ENCODE data around the gene RPUSD3.

The RPUSD3 gene

DNA sequence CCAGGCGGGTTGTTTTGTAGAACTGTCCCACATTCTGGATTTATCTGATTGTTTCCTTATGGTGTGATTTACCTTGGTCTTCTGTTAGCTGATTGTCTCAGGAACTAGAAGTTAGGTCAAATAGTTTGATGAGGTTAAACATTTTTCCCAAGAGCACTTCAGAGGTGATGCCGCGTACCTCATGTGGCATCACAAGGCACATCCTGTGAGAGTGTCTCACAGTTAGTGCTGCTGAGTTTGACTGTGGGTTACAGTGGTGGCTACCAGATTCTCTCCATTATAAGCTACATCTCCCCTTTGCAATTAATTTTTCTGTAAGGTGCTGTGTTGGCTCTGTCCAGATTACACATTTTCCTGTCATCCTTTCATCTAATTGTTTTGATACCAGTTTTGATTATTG lies 12.6 kb downstream of the RPUSD3 start:
- no peak for DNase-seq (ENCODE audit: low spot score)

DNA sequence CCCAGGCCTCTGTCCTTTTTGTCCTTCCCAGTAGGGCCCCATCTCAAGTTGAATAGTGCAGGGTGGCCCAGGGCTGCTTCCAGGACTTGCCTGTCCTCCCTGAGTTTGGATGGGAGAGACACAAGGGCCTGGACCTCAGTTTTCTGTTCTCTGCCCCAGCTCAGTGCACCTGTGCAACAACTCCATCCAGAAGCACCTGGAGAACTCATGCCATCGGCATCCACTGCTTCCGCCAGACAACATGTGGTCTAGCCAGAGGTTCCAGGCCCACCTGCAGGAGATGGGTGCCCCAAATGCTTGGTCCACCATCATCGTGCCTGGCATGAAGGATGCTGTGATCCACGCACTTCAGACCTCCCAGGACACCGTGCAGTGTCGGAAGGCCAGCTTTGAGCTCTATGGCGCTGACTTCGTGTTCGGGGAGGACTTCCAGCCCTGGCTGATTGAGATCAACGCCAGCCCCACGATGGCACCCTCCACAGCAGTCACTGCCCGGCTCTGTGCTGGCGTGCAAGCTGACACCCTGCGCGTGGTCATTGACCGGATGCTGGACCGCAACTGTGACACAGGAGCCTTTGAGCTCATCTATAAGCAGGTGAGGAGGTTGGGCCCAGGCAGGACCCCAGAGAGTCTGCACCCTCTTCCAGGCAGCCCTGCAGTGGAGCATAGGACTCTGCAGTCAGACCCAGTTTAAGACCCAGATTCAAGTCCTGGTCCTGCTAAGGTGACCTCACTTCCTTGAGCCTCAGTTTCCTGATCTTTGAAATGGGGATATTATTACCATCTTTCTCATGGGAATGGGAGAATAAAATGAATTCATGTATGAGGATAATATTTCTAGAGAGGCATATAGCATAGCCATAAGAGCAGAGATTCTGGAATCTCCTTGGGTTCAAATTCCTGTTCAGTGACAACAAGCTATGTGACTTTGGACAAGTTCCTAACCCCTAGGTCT lies 14.7 kb downstream of the RPUSD3 start:
- no peak for DNase-seq (ENCODE audit: low spot score)

DNA sequence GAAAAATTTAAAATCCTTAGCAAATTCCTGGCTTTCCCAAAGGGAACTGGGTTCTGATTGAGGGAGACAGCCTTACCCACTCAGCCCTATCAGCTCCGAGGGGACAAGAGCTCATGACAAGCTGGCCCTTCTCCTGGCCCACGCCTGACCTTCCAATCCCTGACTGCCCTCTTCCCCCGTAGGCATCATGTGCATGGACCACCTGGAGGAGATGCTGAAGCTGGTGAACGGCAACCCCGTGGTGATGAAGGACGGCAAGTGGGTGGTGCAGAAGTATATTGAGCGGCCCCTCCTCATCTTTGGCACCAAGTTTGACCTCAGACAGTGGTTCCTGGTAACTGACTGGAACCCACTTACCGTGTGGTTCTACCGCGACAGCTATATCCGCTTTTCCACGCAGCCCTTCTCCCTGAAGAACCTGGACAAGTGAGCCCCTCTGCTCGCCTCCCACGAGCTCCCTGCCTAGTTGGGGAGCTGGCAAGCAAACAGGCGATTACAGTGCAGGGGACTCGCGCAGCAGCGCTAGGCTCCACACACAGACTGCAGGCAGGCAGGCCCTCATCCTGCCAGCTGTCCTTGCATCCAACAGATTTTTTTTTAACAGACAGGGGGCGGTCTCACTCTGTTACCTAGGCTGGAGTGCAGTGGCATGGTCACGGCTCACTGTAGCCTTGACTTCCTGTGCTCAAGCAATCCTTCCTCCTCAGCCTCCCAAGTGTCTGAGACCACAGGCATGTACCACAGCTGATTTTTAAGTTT lies 16.8 kb downstream of the RPUSD3 start:
- DNase-seq (ENCODE audit: low spot score): peak; percentile 30

DNA sequence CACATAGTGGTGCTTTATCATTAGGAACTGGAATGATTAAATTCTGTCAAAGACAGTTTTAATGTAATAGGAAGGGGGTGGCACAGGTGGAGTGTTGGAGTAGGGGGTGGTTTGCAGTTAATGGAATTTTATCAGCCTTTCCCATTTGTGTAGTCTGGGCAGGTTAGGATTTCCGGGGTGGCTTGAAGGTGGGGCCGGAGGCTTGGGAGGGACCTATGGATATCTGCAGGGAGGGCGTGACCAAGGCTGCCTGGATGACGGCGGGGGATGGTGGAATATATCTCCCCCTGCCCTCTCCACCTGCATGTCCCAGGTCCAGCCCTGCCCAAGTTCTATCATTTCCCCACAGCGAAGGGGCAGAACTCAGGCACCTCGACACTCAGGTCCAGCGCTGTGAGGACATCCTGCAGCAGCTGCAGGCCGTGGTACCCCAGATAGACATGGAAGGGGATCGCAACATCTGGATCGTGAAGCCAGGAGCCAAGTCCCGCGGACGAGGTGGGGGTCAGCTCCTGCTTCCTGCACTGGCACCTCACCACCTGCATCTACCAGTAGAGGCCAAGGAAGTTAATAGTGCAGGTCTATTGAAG lies 18.3 kb downstream of the RPUSD3 start:
- DNase-seq (ENCODE audit: low spot score): no peak

DNA sequence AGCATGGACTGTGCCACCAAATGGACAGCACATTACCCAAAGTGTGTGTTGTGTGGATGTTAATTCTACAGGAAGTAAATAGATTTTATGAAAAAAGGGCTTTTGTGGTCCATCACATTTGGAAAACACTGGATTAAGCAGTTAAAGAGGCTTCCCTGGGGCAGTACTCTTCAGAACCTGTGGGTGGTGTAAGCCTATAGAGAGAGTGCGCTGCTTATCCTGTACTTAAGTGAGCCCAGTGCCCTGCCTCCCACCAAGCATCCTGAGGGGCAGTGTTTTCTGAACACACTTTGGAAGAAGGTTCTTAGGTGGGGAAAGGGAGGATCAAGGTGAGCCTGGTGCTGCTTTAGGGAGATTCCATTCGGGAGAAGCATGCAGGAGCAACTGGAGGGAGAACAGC lies 22.9 kb downstream of the RPUSD3 start:
- DNase-seq (ENCODE audit: low spot score): no peak

DNA sequence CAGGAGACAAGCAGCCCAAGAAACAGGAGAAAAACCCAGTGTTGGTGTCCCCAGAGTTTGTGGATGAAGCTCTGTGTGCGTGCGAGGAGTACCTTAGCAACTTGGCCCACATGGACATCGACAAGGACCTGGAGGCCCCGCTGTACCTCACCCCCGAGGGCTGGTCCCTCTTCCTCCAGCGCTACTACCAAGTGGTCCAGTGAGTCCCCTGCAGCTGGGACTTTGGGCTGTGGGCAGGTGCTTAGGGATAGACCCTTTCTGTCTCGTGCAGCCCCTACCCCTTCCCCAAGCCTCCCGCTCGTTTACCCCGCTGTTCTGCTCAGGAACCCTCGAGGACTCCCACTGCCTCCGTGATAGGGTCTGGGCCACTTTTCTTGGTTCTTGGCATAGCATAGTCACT lies 23.3 kb downstream of the RPUSD3 start:
- no peak for DNase-seq (ENCODE audit: low spot score)

DNA sequence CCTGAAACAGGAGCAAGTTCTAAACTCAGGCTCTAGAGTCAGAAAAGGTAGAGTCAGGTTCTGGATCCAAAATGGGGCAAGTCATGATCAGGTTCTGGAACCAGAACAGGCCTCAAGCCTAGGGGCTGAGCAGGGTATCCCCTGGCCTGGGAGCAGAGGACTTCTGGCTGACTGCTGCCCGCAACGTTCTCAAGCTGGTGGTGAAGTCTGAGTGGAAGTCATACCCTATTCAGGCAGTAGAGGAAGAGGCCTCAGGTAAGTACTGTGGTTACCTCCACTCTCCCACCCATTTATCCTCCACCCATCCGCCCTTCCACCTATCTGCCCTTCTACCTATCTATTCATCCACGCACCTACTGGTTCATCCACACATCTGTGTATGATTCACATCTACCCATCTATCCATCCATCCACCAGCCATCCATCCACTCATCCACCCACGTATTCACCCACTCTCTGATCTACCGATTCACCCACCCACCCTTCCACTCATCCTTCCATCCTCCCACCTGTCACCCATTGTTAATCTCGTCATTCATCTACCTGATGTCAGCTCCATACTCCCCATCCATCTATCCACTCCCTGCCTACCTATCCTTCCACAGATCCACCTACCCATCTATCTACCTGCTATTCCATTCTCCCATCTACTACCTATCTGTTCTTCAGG lies 25.0 kb downstream of the RPUSD3 start:
- DNase-seq (ENCODE audit: low spot score): no peak

DNA sequence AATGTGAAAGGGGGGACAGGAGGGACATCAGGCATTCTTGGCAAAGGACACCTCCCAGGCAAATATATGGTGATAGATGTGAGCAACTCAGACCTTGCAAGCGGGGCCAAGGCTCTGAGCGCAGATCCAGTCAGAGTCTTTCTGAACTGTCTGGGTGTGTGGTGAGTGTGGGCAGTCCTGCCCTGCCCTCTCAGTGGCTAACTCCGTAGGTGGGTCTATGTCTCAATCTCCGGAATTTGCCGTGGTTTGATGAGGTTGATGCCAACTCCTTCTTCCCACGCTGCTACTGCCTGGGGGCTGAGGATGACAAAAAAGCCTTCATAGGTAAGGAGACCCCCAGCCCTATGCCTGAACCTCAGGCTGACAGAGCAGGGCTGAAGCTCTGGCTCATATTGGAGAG lies 26.4 kb downstream of the RPUSD3 start:
- DNase-seq (ENCODE audit: low spot score): no peak

DNA sequence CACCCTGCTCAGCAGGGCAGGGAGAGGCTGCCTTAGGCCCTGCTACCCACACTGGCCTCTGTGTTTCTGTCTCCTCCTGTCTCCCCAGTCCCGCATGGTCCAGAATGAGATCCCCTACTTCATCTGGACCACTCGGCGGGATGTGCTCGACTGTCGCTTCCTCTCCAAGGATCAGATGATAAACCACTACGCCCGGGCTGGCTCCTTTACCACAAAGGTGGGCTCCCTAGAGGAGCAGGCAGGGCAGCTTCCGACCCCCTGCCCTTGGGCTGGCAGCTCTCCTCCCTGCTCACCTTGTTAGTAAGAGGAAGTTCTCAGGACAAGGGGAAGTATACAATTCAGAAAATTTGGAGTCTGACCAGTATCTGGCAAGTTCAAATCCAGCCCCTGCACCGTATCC lies 27.8 kb downstream of the RPUSD3 start:
- DNase-seq (ENCODE audit: low spot score): no peak

DNA sequence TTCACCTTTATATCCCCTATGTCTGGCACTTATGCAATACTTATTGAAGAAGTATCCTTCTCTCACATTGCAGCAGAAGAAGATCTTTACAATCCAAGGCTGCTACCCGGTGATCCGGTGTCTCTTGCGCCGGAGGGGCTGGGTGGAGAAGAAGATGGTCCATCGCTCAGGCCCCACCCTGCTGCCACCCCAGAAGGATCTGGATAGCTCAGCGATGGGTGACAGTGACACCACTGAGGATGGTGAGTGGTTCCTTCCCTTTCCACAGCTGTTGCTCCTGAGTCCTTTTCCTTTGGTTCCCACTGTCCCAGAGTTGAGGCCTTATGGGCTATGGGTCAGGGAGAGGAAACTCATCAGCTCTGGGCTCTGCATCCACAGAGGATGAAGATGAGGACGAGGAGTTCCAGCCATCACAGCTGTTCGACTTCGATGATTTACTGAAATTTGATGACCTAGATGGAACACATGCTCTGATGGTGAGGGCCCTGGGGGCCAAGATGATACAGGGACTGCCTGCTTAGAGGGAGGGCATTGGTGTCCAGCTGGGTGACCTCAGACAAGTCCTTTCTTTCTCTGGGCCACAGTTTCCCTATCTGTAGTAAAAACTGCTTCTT lies 30.8 kb downstream of the RPUSD3 start:
- DNase-seq (ENCODE audit: low spot score): no peak

DNA sequence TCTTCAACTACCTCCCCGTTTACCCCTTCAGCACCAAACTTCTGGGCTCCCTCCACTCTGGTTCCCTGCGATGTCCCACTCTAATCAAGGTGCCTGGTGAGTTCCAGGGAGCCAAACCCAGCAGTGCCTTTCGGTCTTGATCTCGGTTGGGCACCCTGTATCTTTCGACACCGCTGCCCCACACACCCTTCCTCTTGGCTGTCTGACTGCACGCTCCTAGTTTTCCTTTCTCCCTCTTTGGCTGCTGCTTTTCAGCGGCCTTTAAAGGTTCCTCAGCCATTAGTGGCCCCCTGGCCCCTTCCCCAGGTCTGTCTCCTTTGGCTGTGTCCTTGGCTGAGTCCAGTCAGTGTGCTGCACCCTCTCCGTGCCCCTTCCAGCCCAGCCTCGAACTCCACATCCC lies 33.0 kb downstream of the RPUSD3 start:
- DNase-seq (ENCODE audit: low spot score): no peak

DNA sequence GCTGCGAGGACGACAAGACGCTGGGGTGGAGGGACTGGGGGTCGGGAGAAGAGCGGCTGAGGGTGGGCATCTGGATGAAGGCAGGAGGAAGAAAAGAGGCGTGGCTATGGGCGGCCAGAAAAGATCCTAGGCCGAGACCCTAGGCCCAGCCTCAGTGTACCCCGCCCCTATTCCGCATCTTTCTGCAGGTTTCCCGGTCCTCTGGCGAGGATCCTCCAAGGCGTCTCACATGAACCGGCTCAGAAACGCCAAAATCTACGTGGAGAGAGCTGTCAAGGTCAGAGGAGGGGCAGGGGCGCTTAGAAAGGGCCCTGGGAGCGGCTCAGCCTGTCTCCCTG lies 33.4 kb downstream of the RPUSD3 start:
- DNase-seq (ENCODE audit: low spot score): no peak

DNA sequence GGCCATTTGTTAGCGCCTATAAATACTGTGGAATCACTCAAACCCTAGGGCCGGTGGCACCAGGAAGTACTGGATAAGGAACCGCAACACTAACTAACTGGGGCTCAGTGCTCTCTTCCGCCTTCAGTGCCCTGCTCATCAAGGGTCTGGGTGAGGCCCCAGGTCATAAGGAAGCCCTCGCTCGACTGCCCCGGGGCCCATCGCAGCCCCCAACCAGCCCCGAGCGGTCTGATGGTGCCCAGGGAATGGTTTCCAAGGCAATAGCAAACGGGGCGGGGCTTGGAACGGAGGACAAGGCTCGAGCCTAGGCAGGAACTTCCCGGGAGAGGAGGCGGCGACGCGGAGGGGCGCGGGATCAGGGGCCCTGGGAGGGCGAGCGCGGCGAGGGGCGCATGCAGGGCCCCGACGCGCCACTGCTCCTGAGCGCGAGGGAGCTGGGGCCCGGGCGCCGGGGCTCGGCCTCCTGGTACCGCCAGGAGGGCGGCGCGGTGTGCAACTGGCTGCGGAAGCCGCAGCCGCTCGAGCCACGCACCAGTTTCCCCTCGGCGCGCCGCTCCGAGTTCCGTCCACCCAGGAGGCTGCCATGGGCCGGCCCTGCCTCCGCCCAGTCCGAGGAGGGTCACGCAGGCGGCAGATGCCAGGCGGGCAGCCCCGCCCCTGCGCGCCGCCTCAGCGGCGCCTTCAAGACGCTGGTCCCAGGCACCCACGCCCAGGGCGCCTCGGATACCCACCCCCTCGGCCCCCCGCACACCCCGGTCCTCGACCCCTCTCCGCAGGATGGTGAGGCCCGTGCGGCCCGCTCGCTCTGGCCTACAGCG lies 34.0 kb downstream of the RPUSD3 start, which contains the start of gene TTLL3:
Gene TTLL3 (plus strand): TSS at position 648 of the 818 bp plus-strand sequence. CDS start 400 bp downstream, outside the sequence.
- peak; percentile 61 for DNase-seq (ENCODE audit: low spot score)

DNA sequence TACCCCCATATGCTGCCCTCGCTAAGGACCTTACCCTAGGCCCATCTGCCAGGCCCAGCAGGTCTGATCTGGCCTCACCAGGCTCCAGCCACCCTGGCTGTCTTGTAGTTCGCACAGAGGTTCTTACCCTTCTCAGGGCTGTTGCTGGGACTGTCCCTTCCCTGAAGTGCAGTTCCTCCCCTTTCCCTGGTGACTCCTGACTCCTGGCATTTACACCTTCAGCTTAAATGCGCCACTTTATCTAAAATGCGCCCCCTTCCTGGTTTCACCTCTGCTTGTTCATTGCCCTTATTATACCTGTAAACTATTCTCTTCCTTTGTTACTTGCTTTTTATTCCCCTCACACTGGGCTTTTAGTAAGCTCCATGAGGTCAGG lies 34.6 kb downstream of the RPUSD3 start:
- peak; percentile 14 for DNase-seq (ENCODE audit: low spot score)

DNA sequence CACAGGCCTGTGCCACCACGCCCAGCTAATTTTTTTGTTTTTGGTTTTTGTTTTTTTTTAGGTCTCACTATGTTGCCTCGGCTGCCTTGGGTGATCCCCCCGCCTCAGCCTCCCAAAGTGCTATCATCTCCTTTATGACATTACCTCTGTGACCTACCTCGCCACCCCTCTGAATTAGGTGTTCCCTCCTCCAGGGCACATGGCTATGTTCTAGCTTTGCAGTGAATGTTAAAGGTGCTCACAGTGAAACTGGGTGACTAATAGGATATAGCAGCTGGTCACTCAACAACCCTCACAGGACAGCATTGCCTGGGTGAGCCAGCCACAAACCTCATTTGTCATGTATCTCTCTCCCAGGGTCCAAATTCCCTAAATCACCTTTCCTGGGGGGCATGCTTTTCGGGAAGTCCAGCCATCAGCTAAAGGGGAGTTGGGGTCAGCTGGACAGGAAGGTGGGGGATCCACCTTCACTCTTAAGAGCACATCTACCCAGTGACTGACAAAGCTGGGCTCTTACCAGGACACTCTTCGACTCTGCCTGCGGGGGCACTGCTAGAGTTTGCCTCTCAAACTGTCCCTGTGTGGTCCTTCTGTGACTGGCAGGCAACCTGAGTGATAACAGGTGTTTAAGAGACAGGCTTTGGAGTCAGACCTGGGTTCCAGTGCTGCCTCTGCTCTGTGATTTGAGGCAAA lies 35.3 kb downstream of the RPUSD3 start:
- peak; percentile 51 for DNase-seq (ENCODE audit: low spot score)

DNA sequence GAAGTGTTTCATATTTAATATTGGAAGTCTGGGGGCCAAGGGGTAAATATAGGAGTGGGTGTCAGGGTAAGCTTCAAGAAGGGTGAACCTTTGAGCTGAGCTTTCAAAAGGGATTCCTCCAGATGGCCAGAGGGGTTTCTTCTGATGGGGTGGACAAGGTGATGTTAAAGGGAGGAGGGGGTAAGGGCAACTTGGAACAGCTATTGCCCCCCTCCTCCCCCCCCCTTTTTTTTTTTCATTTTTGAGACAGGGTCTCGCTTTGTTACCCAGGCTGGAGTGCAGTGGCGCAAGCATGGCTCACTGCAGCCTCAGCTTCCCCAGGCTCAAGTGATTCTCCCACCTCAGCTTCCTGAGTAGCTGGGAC lies 35.8 kb downstream of the RPUSD3 start:
- DNase-seq (ENCODE audit: low spot score): no peak

DNA sequence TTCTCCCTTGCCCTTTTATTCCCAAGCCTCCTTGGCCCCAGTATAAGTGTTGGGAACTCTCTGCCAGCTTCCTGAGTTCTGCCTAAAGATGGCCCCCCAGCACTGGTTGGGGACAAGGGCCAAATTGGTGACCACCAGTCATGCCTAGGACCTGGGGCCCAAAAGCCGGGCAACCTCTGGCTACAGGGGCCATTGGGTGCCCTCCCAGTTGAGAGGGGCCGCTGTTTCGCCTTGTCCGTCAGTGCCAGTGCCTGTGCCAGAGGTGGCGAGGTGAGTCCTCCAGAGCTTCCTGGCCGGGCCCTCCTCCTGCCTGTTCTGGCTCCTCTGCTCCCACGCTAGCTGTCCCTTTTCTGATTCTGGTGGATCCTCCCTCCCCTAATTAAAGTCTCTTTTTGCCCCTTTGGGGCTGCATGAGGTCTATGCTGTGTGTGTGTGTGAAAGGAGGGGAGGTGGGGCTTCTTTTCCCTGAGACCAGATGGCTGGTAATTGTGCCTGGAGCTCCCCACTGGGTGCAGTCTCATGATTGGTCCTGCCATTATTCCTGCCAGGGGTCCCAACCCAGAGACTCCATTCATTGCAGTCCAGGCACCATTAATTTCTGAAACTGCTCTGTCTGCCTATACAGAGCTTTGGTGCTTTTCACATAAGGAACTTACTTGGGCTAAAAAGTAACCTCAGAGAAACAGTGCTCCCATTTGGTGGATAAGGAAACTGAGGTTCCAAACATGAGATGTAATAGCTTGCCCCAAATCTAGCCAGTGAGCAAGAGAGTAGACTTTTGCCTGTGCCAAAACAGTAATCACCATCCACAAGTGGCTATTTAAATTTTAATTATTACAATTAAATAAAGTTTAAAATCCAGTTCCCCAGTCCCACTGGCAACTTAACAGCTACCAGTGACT lies 36.9 kb downstream of the RPUSD3 start:
- no peak for DNase-seq (ENCODE audit: low spot score)

DNA sequence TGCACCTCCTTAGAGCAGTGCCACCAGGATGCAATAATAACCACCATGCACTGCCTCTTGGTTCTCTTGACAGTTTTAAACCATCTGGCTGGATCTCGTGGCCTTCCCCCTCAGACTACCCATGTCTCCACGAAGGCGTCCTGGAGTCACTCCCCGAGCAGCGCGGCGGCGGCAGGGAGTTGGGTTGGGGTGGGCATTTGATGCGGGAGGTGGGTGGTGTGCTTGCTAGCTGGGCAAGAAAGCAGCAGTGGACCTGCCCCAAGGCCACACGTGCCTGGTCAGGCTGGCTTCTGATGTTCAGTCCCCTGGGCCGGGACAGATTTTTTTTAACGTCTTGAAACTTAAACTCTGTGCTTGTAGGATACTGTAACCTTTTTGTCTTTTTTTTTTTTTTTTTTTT lies 37.7 kb downstream of the RPUSD3 start:
- no peak for DNase-seq (ENCODE audit: low spot score)

DNA sequence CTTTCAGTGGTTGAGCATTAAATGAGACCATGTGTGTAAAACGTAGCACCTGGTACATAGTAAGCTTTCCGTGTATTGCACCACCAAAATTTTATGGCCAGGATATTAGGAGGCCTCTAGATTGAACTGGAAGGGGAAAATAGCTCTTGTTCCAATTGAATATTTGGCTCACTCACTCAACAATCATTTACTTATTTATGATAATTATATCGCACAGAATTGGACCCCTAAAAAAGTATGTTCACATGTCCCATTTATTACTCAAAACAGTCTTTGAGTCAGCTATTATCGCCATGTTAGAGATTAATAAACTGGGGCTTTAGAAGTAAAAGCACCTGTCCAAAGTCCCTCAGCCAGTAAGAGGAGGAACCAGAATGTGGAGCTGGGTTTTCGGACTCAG lies 38.8 kb downstream of the RPUSD3 start:
- DNase-seq (ENCODE audit: low spot score): no peak
